GM12874 (cell line): ENCODE measurements around the gene OR10V1.

Experiments used
- TF ChIP-seq, protein P1 (sequence below): IDR thresholded peaks from 2 replicates; pipeline ENCODE4 v1.5.1; 2011; ENCODE audit warnings: low read depth, mild to moderate bottlenecking, control low read depth, low read length, moderate library complexity; ENCODE audit not compliant: insufficient read depth

The OR10V1 gene, protein sequence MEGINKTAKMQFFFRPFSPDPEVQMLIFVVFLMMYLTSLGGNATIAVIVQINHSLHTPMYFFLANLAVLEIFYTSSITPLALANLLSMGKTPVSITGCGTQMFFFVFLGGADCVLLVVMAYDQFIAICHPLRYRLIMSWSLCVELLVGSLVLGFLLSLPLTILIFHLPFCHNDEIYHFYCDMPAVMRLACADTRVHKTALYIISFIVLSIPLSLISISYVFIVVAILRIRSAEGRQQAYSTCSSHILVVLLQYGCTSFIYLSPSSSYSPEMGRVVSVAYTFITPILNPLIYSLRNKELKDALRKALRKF

GRCh38 chr11:59713745-59714144 is at the start of gene OR10V1:
Gene OR10V1 (minus strand): TSS chr11:59713845. CDS start chr11:59713845, 0 bp downstream.
- TF ChIP-seq, protein P1, sequence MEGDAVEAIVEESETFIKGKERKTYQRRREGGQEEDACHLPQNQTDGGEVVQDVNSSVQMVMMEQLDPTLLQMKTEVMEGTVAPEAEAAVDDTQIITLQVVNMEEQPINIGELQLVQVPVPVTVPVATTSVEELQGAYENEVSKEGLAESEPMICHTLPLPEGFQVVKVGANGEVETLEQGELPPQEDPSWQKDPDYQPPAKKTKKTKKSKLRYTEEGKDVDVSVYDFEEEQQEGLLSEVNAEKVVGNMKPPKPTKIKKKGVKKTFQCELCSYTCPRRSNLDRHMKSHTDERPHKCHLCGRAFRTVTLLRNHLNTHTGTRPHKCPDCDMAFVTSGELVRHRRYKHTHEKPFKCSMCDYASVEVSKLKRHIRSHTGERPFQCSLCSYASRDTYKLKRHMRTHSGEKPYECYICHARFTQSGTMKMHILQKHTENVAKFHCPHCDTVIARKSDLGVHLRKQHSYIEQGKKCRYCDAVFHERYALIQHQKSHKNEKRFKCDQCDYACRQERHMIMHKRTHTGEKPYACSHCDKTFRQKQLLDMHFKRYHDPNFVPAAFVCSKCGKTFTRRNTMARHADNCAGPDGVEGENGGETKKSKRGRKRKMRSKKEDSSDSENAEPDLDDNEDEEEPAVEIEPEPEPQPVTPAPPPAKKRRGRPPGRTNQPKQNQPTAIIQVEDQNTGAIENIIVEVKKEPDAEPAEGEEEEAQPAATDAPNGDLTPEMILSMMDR = no peak

DNA sequence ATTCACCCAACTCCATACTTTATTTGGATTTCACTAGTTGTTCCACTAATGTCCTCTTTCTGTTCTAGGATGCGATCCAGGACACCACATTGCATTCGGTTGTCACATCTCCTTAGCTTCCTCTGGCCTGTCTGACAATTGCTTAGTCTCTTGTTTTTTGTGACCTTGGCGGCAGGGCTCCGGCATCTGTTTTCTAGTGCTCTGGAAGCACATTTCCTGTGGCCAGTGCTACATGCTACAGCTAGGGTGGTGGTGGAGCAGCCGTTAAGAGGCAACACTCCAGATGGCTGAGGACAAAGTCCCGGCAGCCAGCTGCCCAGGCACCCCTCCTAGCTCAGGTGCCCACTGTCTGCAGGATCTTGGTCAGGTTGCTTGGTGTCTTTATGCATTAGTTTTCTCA is 48.3 kb upstream of the OR10V1 start:
- TF ChIP-seq, protein P1 = no peak

DNA sequence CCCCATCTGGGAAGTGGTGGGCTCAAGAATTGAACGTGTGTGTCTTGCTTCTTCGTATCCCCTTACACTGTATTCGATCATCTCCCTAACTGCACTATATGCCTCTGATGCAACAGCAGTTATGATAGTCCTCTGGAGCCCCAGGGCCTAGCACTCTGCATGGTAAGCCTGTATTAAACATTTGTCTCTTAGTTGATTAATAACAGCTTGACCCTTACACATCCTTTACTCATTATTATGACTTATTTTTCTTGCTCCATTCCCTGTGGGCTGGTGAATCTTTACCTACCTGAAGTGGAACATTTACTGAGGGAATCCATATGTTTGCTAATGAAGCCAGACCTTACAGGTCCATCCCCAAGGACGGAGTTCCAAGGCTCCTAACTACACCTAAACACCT is 47.1 kb upstream of the OR10V1 start:
- TF ChIP-seq, protein P1 = no peak

GRCh38 chr11:59759900-59760299 is 46.3 kb upstream of the OR10V1 start:
- TF ChIP-seq, protein P1 = no peak

- TF ChIP-seq, protein P1 = no peak
Observed at GRCh38 chr11:59758401-59759037, 44.9 kb upstream of the OR10V1 start.

- TF ChIP-seq, protein P1 = no peak
Observed at GRCh38 chr11:59756845-59757244, 43.2 kb upstream of the OR10V1 start.

- TF ChIP-seq, protein P1 = no peak
Observed at GRCh38 chr11:59756558-59756840, 42.9 kb upstream of the OR10V1 start.
